CD8-positive, alpha-beta memory T cell (primary cell): Measurements from ENCODE around the gene ARID3A. TPM values are rescaled to one million over a fixed set of nuclear protein-coding genes. Genes with fewer than 3 reads are reported as not detected.

Experiments used
- CTCF ChIA-PET: fragments of 350-600 bp; sonication (Branson Sonifier 250); formaldehyde crosslinking; loops from one replicate; lab custom pipeline; 2021; ENCODE audit warnings: antibody characterized with exemption; lab: Charles Lee
- POLR2A ChIA-PET: fragments of 350-600 bp; sonication (Branson Sonifier 250); formaldehyde crosslinking; loops from one replicate; lab custom pipeline; 2021; ENCODE audit warnings: antibody characterized with exemption; lab: Charles Lee
- DNase-seq, 5 donors: peaks; one replicate each; pipeline versions ENCODE4 v3.0.0 to v3.0.0-alpha.2; 2020 to 2022; ENCODE audit warnings: mixed read lengths in 1 of 5
- H3K27ac ChIP-seq: one replicate; pipeline ENCODE4 v1.7.0; 2013; ENCODE audit warnings: low read depth, mild to moderate bottlenecking, low read length, moderate library complexity
- H3K27me3 ChIP-seq: 2 replicates; pipeline ENCODE4 v1.7.0; 2013; ENCODE audit warnings: low read length, mild to moderate bottlenecking; ENCODE audit not compliant: insufficient read depth, poor library complexity, severe bottlenecking
- H3K36me3 ChIP-seq: 2 replicates; pipeline ENCODE4 v1.7.0; 2013; ENCODE audit warnings: mild to moderate bottlenecking, low read length, moderate library complexity; ENCODE audit not compliant: insufficient read depth
- H3K4me1 ChIP-seq: 2 replicates; pipeline ENCODE4 v1.7.0; 2013; ENCODE audit warnings: mild to moderate bottlenecking, low read length, moderate library complexity; ENCODE audit not compliant: insufficient read depth
- H3K4me3 ChIP-seq: 2 replicates; pipeline ENCODE4 v1.7.0; 2013; ENCODE audit warnings: mild to moderate bottlenecking, low read length
- H3K9me3 ChIP-seq: 2 replicates; pipeline ENCODE4 v1.7.0; 2013; ENCODE audit warnings: mild to moderate bottlenecking, low read length
- H3K27ac Mint-ChIP-seq, 8 donors: one replicate each; pipeline ENCODE4 v1.8.0; 2020 to 2021; ENCODE audit warnings: mixed read lengths in 8 of 8, mild to moderate bottlenecking in 6 of 8, inconsistent platforms in 3 of 8, moderate library complexity in 3 of 8
- H3K27me3 Mint-ChIP-seq, 2 donors: one replicate each; pipeline ENCODE4 v1.8.0; 2020 to 2021; ENCODE audit warnings: mixed read lengths in 2 of 2, mild to moderate bottlenecking in 1 of 2, moderate library complexity in 1 of 2
- H3K36me3 Mint-ChIP-seq, 3 donors: one replicate each; pipeline ENCODE4 v1.8.0; 2020 to 2021; ENCODE audit warnings: mixed read lengths in 3 of 3, inconsistent platforms in 1 of 3, mild to moderate bottlenecking in 1 of 3
- H3K4me1 Mint-ChIP-seq, 3 donors: one replicate each; pipeline ENCODE4 v1.8.0; 2020 to 2021; ENCODE audit warnings: mixed read lengths in 3 of 3, inconsistent platforms in 1 of 3, mild to moderate bottlenecking in 1 of 3
- H3K4me3 Mint-ChIP-seq, 7 donors: one replicate each; pipeline ENCODE4 v1.8.0; 2020 to 2021; ENCODE audit warnings: mixed read lengths in 7 of 7, mild to moderate bottlenecking in 6 of 7, moderate library complexity in 4 of 7, inconsistent platforms in 2 of 7
- H3K9me3 Mint-ChIP-seq, 5 donors: one replicate each; pipeline ENCODE4 v1.8.0; 2020 to 2022; ENCODE audit warnings: mixed read lengths in 5 of 5, mild to moderate bottlenecking in 3 of 5, moderate library complexity in 2 of 5, inconsistent platforms in 1 of 5
- polyA plus RNA-seq: library from polyadenylated mRNA; unstranded; fragments of 300-500 nt; fragmentation: Illumina TruSeq; gene quantifications from one replicate; pipeline ENCODE4 v1.2.3, GENCODE V29; 2021
- total RNA-seq, 2 experiments: library from RNA; stranded (reverse); gene quantifications; one replicate each; pipeline ENCODE4 v1.2.3, GENCODE V29; 2021

ARID3A gene
- total and polyA plus RNA-seq, 3 experiments from 2014 or later: 0.49 to 15.9 (median 12.8) TPM

GRCh38 chr19:1006711-1007398 is 81.0 kb downstream of the ARID3A start:
- Histone ChIP-seq H3K4me3 (no peak overlapping the region), H3K36me3 (no peaks in the 10 kb centered on the region), H3K27ac (no peak overlapping the region), H3K27me3 (no peaks in the 10 kb centered on the region), H3K9me3 (no peaks in the 10 kb centered on the region), H3K4me1 (peaks cover under 1% of the 10 kb centered on the region)
- no peak overlapping the region for H3K4me3 Mint-ChIP-seq
- ChIA-PET CTCF (interaction anchor here (0.7 to 1.0 kb wide), 3 partner anchors 9 to 84 kb away, joined by 3 read pairs; no protein-coding TSS in a partner anchor), POLR2A (no interaction called here)
- H3K36me3 Mint-ChIP-seq: peaks cover 0 to 15% (median 0%) of the 10 kb centered on the region in 3 donors
- no peaks in the 10 kb centered on the region for H3K4me1 Mint-ChIP-seq
- H3K27ac Mint-ChIP-seq: no peak overlapping the region
- peaks cover 4% of the 10 kb centered on the region in 2 donors for H3K27me3 Mint-ChIP-seq
- no peak for DNase-seq
- H3K9me3 Mint-ChIP-seq: no peaks in the 10 kb centered on the region

GRCh38 chr19:1007399-1008251 is 81.8 kb downstream of the ARID3A start:
- H3K36me3 ChIP-seq: no peaks in the 10 kb centered on the region
- H3K4me1 ChIP-seq: no peaks in the 10 kb centered on the region
- no peak overlapping the region for H3K27ac ChIP-seq
- POLR2A ChIA-PET: interaction anchor here (0.6 kb wide), 1 partner anchor 10 kb away, joined by 3 read pairs; no protein-coding TSS in a partner anchor
- no peak overlapping the region for H3K4me3 ChIP-seq
- CTCF ChIA-PET: interaction anchor here (0.7 to 1.0 kb wide), 3 partner anchors 8 to 84 kb away, joined by 3 read pairs; no protein-coding TSS in a partner anchor
- H3K27me3 ChIP-seq: no peaks in the 10 kb centered on the region
- Mint-ChIP-seq H3K27me3 (peaks cover 2% of the 10 kb centered on the region in 2 donors), H3K36me3 (peaks cover 0 to 16% (median 0%) of the 10 kb centered on the region in 3 donors), H3K4me1 (no peaks in the 10 kb centered on the region), H3K4me3 (peak overlapping the region in 1 of 7 donors; percentile 40), H3K9me3 (no peaks in the 10 kb centered on the region), H3K27ac (no peak overlapping the region)
- no peaks in the 10 kb centered on the region for H3K9me3 ChIP-seq
- DNase-seq: no peak

GRCh38 chr19:1008268-1009040 is 82.6 kb downstream of the ARID3A start:
- peak overlapping the region in 2 of 8 donors; percentile 8 to 64 for H3K27ac Mint-ChIP-seq
- CTCF ChIA-PET: no interaction called here
- peaks cover 0 to 2% of the 10 kb centered on the region in 2 donors for H3K27me3 Mint-ChIP-seq
- H3K36me3 ChIP-seq: no peaks in the 10 kb centered on the region
- no peaks in the 10 kb centered on the region for H3K9me3 Mint-ChIP-seq
- H3K4me1 Mint-ChIP-seq: no peaks in the 10 kb centered on the region
- peak overlapping the region in 1 of 7 donors; percentile 40 for H3K4me3 Mint-ChIP-seq
- no peak overlapping the region for H3K27ac ChIP-seq
- H3K4me1 ChIP-seq: no peaks in the 10 kb centered on the region
- H3K36me3 Mint-ChIP-seq: peaks cover 0 to 22% (median 0%) of the 10 kb centered on the region in 3 donors
- H3K9me3 ChIP-seq: no peaks in the 10 kb centered on the region
- no peak for DNase-seq
- H3K4me3 ChIP-seq: no peak overlapping the region
- H3K27me3 ChIP-seq: no peaks in the 10 kb centered on the region
- POLR2A ChIA-PET: no interaction called here

GRCh38 chr19:1009041-1009980 is 83.5 kb downstream of the ARID3A start:
- no peaks in the 10 kb centered on the region for H3K27me3 ChIP-seq
- H3K4me1 ChIP-seq: no peaks in the 10 kb centered on the region
- Mint-ChIP-seq H3K36me3 (peaks cover 0 to 30% (median 0%) of the 10 kb centered on the region in 3 donors), H3K4me1 (peaks cover 0 to 4% (median 3%) of the 10 kb centered on the region in 3 donors), H3K27me3 (peaks cover 0 to 2% of the 10 kb centered on the region in 2 donors), H3K27ac (no peak overlapping the region), H3K4me3 (no peak overlapping the region), H3K9me3 (no peaks in the 10 kb centered on the region)
- POLR2A ChIA-PET: interaction anchor here (0.6 kb wide), 1 partner anchor 20 kb away, joined by 4 read pairs; no protein-coding TSS in a partner anchor
- H3K9me3 ChIP-seq: no peaks in the 10 kb centered on the region
- no peak overlapping the region for H3K4me3 ChIP-seq
- CTCF ChIA-PET: interaction anchor here (0.9 kb wide), 1 partner anchor 10 kb away, joined by 4 read pairs; no protein-coding TSS in a partner anchor
- no peak overlapping the region for H3K27ac ChIP-seq
- DNase-seq: no peak
- H3K36me3 ChIP-seq: no peaks in the 10 kb centered on the region

GRCh38 chr19:1009981-1010538 is 84.2 kb downstream of the ARID3A start:
- ChIA-PET POLR2A (interaction anchor here (0.5 to 0.6 kb wide), 3 partner anchors 19 to 91 kb away, joined by 3 to 4 read pairs (median 3); no protein-coding TSS in a partner anchor), CTCF (interaction anchor here (0.8 to 0.9 kb wide), 2 partner anchors 11 to 31 kb away, joined by 3 to 4 read pairs; no protein-coding TSS in a partner anchor)
- Mint-ChIP-seq H3K27me3 (peaks cover 0 to 2% of the 10 kb centered on the region in 2 donors), H3K36me3 (peaks cover 0 to 30% (median 0%) of the 10 kb centered on the region in 3 donors), H3K27ac (no peak overlapping the region), H3K4me3 (no peak overlapping the region), H3K4me1 (peaks cover 0 to 5% (median 3%) of the 10 kb centered on the region in 3 donors), H3K9me3 (no peaks in the 10 kb centered on the region)
- Histone ChIP-seq H3K4me1 (no peaks in the 10 kb centered on the region), H3K27me3 (no peaks in the 10 kb centered on the region), H3K36me3 (no peaks in the 10 kb centered on the region), H3K9me3 (no peaks in the 10 kb centered on the region), H3K4me3 (no peak overlapping the region), H3K27ac (no peak overlapping the region)
- DNase-seq: no peak

- Mint-ChIP-seq H3K27ac (peak overlapping the region in 1 of 8 donors; percentile 42), H3K4me1 (peaks cover 0 to 9% (median 3%) of the 10 kb centered on the region in 3 donors), H3K9me3 (no peaks in the 10 kb centered on the region), H3K36me3 (peaks cover 0 to 33% (median 0%) of the 10 kb centered on the region in 3 donors), H3K4me3 (no peak overlapping the region), H3K27me3 (no peaks in the 10 kb centered on the region)
- no peaks in the 10 kb centered on the region for H3K9me3 ChIP-seq
- DNase-seq: no peak
- peaks cover 4% of the 10 kb centered on the region for H3K4me1 ChIP-seq
- no peaks in the 10 kb centered on the region for H3K36me3 ChIP-seq
- H3K27me3 ChIP-seq: no peaks in the 10 kb centered on the region
- H3K27ac ChIP-seq: no peak overlapping the region
- no peak overlapping the region for H3K4me3 ChIP-seq
- ChIA-PET POLR2A (interaction anchor here (0.5 kb wide), 2 partner anchors 49 to 92 kb away, joined by 3 read pairs; no protein-coding TSS in a partner anchor), CTCF (interaction anchor here (0.8 kb wide), 1 partner anchor 32 kb away, joined by 3 read pairs; no protein-coding TSS in a partner anchor)
These were observed 85.0 kb downstream of the ARID3A start for GRCh38 chr19:1010586-1011510.
